Activated gamma-delta T cell treated with anti-CD3 and anti-CD28 coated beads, Interleukin-2, amount 50 U/mL, for 16 hours (primary cell): Measurements from ENCODE around the gene SH3RF3.
"Not testable (repeated sequence)": the region's sequence is repeated elsewhere in the genome, so short reads cannot be mapped to it uniquely, and the experiment has no call there.

Experiments
- DNase-seq: peaks from one replicate; pipeline ENCODE4 v3.0.0-alpha.2; 2020; ENCODE audit warnings: low read depth

Gene SH3RF3

GRCh38 chr2:109128616-109129355 lies at the start of gene SH3RF3:
TSS of gene SH3RF3 (plus strand) at chr2:109129205.
- no peak for DNase-seq

GRCh38 chr2:109079590-109079989 lies 49.4 kb upstream of the SH3RF3 start:
- DNase-seq: no peak

DNA sequence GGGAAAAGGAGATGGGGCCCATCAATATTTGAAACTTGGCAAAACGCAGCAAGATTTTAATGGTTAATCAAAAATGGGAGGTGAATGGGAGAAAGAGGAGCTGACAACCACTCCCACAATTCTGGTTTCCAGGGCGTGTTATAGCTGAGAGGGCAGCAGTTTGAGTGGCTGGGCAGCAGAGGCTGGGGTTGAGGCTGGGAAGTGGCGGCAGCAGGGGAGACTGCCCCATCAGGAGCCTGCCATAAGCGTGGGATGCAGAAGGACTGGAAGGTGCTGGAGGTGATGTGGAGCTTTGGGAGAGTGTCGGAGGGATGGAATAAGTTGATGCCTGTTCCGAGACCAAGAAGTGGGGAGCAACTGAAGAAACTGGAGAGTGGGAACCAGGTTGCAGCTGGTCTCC lies 48.9 kb upstream of the SH3RF3 start:
- no peak for DNase-seq

- no peak for DNase-seq
These were observed 48.2 kb upstream of the SH3RF3 start for GRCh38 chr2:109080757-109081156.

DNA sequence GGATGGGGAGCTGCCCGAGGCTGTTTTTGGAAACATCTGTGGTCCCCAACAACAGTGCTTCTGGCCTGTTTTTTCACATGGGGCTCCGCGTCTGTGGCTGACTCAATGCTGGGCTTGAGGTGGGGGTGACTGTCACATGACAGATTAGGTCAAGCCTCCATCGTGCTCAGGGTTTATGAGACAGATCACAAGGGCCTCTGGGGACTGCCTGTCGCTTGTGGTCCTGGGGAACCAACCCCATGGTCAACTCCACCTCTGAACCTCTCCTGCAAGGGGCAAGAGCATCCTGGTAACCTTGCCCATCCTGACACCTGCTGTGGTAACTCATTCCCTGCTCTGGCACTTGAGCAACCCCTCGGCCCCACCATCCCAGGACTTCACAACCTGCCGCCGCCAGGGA lies 47.6 kb upstream of the SH3RF3 start:
- DNase-seq: no peak

- DNase-seq: no peak
These were observed 45.2 kb upstream of the SH3RF3 start for GRCh38 chr2:109083771-109084170.

DNA sequence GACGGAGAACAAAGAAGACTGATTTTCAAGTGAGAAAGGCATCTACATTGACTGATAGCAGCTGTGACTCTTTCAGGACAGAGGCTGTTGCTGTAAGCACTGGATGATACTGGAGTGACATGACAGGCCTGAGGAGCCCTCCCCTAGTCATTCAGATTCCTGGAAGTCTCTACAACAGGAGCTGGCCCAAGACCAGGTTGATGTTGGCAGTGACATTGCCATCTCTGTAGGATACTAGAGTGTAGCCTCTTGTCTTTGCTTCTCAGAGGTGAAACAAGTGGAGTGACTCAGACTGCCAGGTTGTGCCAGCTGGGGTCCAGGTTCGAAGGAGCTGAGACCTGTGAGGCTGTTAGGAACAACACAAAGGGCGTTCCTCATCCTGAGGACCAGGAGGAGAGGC lies 44.7 kb upstream of the SH3RF3 start:
- DNase-seq: no peak

- no peak for DNase-seq
These were observed 42.9 kb upstream of the SH3RF3 start for GRCh38 chr2:109085912-109086742.

- no peak for DNase-seq
These were observed 42.3 kb upstream of the SH3RF3 start for GRCh38 chr2:109086743-109087020.

- no peak for DNase-seq
These were observed 41.8 kb upstream of the SH3RF3 start for GRCh38 chr2:109087055-109087663.

GRCh38 chr2:109089602-109090300 lies 39.3 kb upstream of the SH3RF3 start:
- no peak for DNase-seq

GRCh38 chr2:109091526-109091925 lies 37.5 kb upstream of the SH3RF3 start:
- DNase-seq: no peak

DNA sequence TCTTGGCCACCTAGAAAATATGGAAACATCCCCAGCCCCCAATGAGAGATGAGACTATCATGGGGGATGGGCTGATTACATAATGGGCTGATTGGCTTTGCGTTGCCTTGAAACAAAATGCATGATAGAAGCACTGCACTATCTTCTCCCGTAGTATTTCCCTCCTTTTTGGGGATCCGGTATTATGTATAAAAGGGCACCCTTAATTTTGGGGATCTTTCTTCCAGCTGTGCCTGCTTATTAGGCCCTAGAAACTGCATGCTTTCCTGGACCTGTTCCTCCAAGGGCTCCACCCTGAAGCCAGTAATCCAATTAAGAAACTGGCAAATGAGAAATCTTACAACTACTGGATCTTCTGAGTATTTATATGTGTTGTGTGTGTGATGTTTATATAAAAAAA lies 34.9 kb upstream of the SH3RF3 start:
- DNase-seq: no peak

DNA sequence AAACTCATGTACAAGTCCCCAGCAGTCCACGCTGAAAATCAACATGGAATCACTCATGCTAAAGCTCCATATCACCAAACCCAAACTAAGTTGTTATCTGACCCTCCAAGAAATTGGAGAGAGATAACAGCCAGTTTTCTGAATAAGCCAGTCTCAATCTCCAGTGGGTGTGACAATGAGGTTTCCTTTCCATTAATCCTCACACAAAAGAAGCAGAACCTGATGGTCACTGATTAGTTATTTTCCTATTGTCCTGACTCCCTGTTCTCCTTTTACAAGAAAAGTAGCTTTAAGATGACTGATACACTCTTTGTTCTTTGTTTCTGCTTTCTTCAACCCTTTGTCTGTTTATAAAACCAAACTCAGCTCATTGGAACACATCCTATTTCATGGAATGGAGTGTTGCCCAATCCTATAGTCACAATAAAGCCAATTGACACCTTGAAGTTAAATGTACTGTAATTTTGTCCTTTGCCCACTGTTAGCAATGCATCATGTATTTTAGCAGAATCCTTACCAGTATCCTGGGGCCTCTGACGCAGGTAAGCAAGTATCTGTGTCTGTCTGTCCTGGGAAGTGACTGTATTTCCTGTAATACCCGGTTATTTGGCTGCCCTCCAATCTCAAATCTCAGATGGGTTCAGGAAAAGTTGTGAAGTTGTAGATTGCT lies 30.6 kb upstream of the SH3RF3 start:
- DNase-seq: no peak

- DNase-seq: no peak
These were observed 30.1 kb upstream of the SH3RF3 start for GRCh38 chr2:109098921-109099273.

- no peak for DNase-seq
These were observed 26.3 kb upstream of the SH3RF3 start for GRCh38 chr2:109102588-109103233.

DNA sequence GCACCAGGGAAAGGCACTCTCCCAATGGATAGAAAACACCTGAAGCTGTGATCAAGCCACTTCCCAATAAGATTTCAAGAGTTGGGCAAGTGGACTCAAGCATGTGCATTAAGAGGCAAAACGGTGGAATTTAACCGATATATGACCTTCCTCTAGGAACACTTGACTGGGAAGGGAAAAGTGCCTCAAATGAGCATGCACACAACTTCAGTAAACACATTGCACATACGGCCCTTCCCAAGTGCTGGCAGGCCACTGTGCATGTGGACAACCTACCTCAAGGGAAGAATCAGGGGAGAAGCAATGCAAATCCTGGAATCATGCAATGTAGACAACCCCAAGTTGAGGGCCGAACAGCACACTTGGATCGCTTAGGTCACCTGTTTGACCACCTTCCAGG lies 23.9 kb upstream of the SH3RF3 start:
- DNase-seq: no peak

- no peak for DNase-seq
These were observed 20.3 kb upstream of the SH3RF3 start for GRCh38 chr2:109108740-109109139.

DNA sequence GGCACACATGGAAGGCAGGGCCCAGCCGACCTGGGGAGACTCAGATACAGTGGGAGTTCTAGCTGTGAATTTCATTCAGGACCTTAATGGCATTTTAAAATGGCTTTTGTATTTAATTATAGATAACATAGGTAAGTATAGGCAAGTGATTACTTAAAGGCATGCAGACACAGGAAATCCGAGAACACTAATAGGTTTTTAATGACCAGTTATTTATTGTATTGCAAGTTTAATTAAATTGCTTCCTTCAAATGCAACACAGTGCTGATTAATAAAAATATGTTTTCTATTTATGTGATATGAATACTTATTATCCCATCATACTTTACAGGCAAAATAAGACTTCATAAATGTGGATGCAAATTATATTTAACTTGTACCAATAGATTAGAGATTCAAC lies 19.7 kb upstream of the SH3RF3 start:
- no peak for DNase-seq

DNA sequence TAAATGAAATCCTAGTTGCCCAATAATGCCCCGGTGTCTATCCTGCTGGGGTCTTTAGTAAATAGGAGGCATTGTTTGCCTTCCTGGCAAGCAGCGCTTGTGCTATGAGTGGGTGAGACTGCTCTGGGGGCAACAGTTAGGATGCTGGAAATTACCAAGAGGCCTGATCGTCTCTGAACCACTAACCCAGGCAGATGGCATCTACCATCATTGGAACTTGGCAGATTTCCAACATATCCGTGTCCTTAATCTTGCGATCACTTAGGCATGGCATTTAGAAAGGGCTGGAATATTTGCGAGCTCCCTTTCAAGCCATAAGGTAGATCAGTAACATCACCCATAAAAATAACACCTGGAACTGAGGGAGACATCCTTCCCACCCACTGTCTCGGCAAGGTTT lies 18.8 kb upstream of the SH3RF3 start:
- no peak for DNase-seq

- not testable (repeated sequence) for DNase-seq
These were observed 11.8 kb upstream of the SH3RF3 start for GRCh38 chr2:109117181-109117580.

- DNase-seq: no peak
These were observed 11.2 kb upstream of the SH3RF3 start for GRCh38 chr2:109117780-109118179.
